Spinal cord (tissue), 10 donors: Measurements from ENCODE around the gene SCG5. TPM values are rescaled to one million over a fixed set of nuclear protein-coding genes. Genes with fewer than 3 reads are reported as not detected.

Source experiments
- DNase-seq, 6 donors: peaks; one replicate each; pipeline versions ENCODE4 v3.0.0 to v3.0.0-alpha.2; 2013 to 2015; ENCODE audit warnings: low spot score in 6 of 6, low read depth in 4 of 6
- H3K27ac ChIP-seq: one replicate; pipeline ENCODE4 v1.5.1; 2013; ENCODE audit warnings: low read depth, low read length, control low read depth
- H3K27me3 ChIP-seq: one replicate; pipeline ENCODE4 v1.6.1; 2013; ENCODE audit warnings: low read length; ENCODE audit not compliant: control insufficient read depth, insufficient read depth
- H3K36me3 ChIP-seq: one replicate; pipeline ENCODE4 v1.6.1; 2013; ENCODE audit warnings: low read length; ENCODE audit not compliant: control insufficient read depth, insufficient read depth
- H3K4me1 ChIP-seq: one replicate; pipeline ENCODE4 v1.6.1; 2013; ENCODE audit warnings: low read length; ENCODE audit not compliant: control insufficient read depth, insufficient read depth
- H3K4me3 ChIP-seq: one replicate; pipeline ENCODE4 v1.5.1; 2013; ENCODE audit warnings: low read depth, low read length, control low read depth
- H3K9me3 ChIP-seq: one replicate; pipeline ENCODE4 v1.6.1; 2013; ENCODE audit warnings: low read length; ENCODE audit not compliant: control insufficient read depth, insufficient read depth
- WGBS: methylation state at CpG from one replicate; pipeline ENCODE4 v1.1.5; 2013; ENCODE audit warnings: missing lambda C conversion rate; ENCODE audit not compliant: insufficient coverage; 5-methylcytosine and 5-hydroxymethylcytosine counted together
- polyA plus RNA-seq, 2 donors: library from polyadenylated mRNA; unstranded; fragments of 120-200 nt; gene quantifications; one replicate each; pipeline ENCODE4 v1.2.1, GENCODE V29; 2013; ENCODE audit not compliant: insufficient read length in 2 of 2
- total RNA-seq, 2 donors: library from RNA; depleted of rRNA in 1 of 2; stranded (reverse); fragments of 120-200 nt in 1 of 2; fragments of >200 nt in 1 of 2; gene quantifications; one replicate each; pipeline versions ENCODE4 v1.2.3 to v1.2.4, GENCODE V29; 2013 to 2014
- donor health status: healthy.

Gene SCG5
- total and polyA plus RNA-seq, 4 donors = 115 to 291 (median 232) TPM

- no peaks in the 10 kb centered on the region for H3K36me3 ChIP-seq
- no peaks in the 10 kb centered on the region for H3K9me3 ChIP-seq
- 75% methylated on average over 4 of the region's 8 CpGs for WGBS
- H3K4me3 ChIP-seq = no peak overlapping the region
- no peaks in the 10 kb centered on the region for H3K4me1 ChIP-seq
- peak in 1 of 6 donors; percentile 26 for DNase-seq
- no peak overlapping the region for H3K27ac ChIP-seq
- no peaks in the 10 kb centered on the region for H3K27me3 ChIP-seq
Observed at GRCh38 chr15:32683906-32684584, 42.5 kb downstream of the SCG5 start.

- no CpG with 5 or more reads among the region's 1 CpG for WGBS
- Histone ChIP-seq H3K4me1 (no peaks in the 10 kb centered on the region), H3K27ac (no peak overlapping the region), H3K27me3 (no peaks in the 10 kb centered on the region), H3K4me3 (no peak overlapping the region), H3K9me3 (no peaks in the 10 kb centered on the region), H3K36me3 (peaks cover 3% of the 10 kb centered on the region)
- no peak for DNase-seq
Observed at GRCh38 chr15:32685576-32685975, 44.1 kb downstream of the SCG5 start.

- no peaks in the 10 kb centered on the region for H3K9me3 ChIP-seq
- H3K27ac ChIP-seq = no peak overlapping the region
- H3K36me3 ChIP-seq = peaks cover 3% of the 10 kb centered on the region
- no peaks in the 10 kb centered on the region for H3K4me1 ChIP-seq
- no peak for DNase-seq
- WGBS = 100% methylated on average over 1 of the region's 5 CpGs
- no peaks in the 10 kb centered on the region for H3K27me3 ChIP-seq
- no peak overlapping the region for H3K4me3 ChIP-seq
Observed at GRCh38 chr15:32687556-32687955, 46.0 kb downstream of the SCG5 start.

- Histone ChIP-seq H3K9me3 (no peaks in the 10 kb centered on the region), H3K4me1 (no peaks in the 10 kb centered on the region), H3K27me3 (no peaks in the 10 kb centered on the region), H3K36me3 (peaks cover 3% of the 10 kb centered on the region), H3K4me3 (no peak overlapping the region), H3K27ac (no peak overlapping the region)
- 0% methylated on average over 1 of the region's 2 CpGs for WGBS
- no peak for DNase-seq
Observed at GRCh38 chr15:32688151-32688639, 46.7 kb downstream of the SCG5 start.

DNA sequence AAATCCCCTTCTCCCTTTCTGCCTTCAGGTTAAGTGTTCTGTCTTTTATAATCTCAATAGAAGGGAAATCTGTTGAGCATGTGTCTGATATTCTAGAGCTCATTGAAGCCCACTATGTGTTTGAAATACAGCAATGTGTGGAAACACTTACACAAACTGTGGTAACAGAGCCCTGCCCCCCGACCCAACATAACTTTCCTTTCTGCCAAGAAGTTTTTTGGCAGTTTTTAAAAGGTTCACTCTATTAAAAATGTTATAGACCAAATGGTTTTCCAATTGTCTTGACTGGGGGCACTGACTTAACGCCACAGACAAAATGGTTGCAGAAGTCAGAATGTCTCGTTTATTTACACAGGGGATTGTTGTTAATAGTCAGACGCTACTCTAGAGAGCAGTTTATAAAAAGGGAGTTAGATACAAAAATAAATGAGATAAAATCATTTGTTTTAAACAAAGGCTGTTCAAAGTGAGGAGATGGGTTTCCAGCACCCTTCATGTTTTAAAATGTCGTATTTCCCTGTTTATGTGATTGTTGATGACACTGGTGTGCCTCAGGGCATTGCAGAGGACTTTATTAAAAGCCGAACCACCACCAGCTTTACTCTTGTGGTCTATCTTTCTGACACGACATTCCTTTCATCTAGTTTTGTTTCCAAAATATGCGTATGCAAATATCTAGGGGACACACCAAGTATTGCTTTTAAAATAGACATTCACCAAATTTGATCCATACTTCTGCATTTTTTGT is 49.6 kb downstream of the SCG5 start:
- Histone ChIP-seq H3K9me3 (no peaks in the 10 kb centered on the region), H3K4me3 (no peak overlapping the region), H3K27ac (no peak overlapping the region), H3K36me3 (peaks cover 3% of the 10 kb centered on the region), H3K27me3 (no peaks in the 10 kb centered on the region), H3K4me1 (no peaks in the 10 kb centered on the region)
- 68% methylated on average over 4 of the region's 8 CpGs for WGBS
- DNase-seq = no peak

DNA sequence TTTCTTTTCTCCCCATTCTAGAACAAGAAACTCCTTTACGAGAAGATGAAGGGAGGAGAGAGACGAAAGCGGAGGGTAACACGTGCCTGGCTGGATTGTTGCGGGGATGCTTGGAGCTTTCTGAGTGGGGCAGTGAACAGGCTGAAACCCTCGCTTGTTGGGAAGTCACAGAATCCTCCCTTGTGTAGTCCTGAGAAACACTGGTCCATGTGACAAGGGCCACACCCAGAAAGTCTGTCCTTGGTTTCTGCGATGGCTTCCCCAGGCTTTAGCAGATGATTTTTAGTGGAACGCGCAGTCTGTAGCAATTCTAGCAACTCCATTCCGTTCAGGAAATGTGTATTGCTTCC is 50.2 kb downstream of the SCG5 start:
- Histone ChIP-seq H3K27me3 (no peaks in the 10 kb centered on the region), H3K9me3 (no peaks in the 10 kb centered on the region), H3K27ac (no peak overlapping the region), H3K36me3 (peaks cover 3% of the 10 kb centered on the region), H3K4me1 (no peaks in the 10 kb centered on the region), H3K4me3 (no peak overlapping the region)
- DNase-seq = no peak
- 94% methylated on average over 9 of the region's 10 CpGs for WGBS

- no peak for DNase-seq
- no peaks in the 10 kb centered on the region for H3K4me1 ChIP-seq
- peaks cover 3% of the 10 kb centered on the region for H3K36me3 ChIP-seq
- no peak overlapping the region for H3K27ac ChIP-seq
- no peaks in the 10 kb centered on the region for H3K9me3 ChIP-seq
- no CpG with 5 or more reads among the region's 2 CpGs for WGBS
- H3K4me3 ChIP-seq = no peak overlapping the region
- no peaks in the 10 kb centered on the region for H3K27me3 ChIP-seq
Observed at GRCh38 chr15:32692286-32692685, 50.8 kb downstream of the SCG5 start.

DNA sequence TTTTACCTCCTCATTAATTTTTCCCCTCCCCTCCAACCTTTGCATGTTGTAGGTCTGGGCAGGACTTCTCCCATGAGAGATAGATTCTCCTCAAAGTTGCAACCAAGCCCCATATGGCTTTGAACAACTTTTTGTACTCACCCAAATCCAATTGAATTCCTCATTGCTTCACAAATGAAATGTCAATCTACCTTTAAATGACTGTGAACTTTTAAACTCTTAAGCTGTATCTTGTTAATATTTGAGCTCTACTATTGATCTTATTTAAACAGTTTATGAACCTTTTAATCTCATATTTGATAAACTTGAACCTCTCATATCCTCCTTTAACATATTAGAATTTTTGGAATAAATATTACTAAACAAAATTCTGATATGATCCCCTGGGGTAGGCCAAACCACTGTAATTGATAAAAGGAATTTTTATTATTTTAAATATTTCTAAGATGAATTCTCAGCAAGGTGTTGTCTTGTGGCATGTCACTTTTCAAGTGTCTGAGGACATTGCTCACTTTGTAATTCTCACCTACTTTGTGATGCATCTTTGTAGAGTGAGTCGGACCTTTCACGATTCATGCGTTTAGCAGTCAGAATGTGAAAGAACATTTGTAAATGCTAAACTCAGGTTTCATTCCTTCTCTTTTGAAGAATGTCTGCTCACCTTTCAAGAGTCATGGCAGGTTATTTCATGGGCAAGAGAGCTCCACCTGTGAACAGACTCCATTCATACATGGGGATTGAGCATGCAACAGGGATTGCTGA is 52.9 kb downstream of the SCG5 start:
- Histone ChIP-seq H3K4me3 (no peak overlapping the region), H3K36me3 (peaks cover 3% of the 10 kb centered on the region)
- WGBS = 80% methylated on average over 1 of the region's 3 CpGs

GRCh38 chr15:32698773-32699390 is 57.4 kb downstream of the SCG5 start:
- Histone ChIP-seq H3K27me3 (no peaks in the 10 kb centered on the region), H3K36me3 (no peaks in the 10 kb centered on the region), H3K4me3 (no peak overlapping the region), H3K4me1 (no peaks in the 10 kb centered on the region), H3K9me3 (no peaks in the 10 kb centered on the region), H3K27ac (no peak overlapping the region)
- WGBS = 80% methylated on average over 3 of the region's 5 CpGs
- no peak for DNase-seq

More for the DNA sequence above, 52.9 kb downstream of the SCG5 start:
- Histone ChIP-seq H3K27me3 (no peaks in the 10 kb centered on the region), H3K9me3 (no peaks in the 10 kb centered on the region), H3K4me1 (no peaks in the 10 kb centered on the region), H3K27ac (no peak overlapping the region)
- DNase-seq = no peak
